GM10847 (cell line): Measurements from ENCODE around the gene COL20A1.

Source experiments
- POLR2A ChIP-seq: IDR thresholded peaks from 2 replicates; pipeline ENCODE4 v1.6.1; 2011; ENCODE audit not compliant: insufficient read length; ENCODE audit errors: extremely low read depth

Gene COL20A1

GRCh38 chr20:63326314-63327230 is 33.6 kb downstream of the COL20A1 start:
- no peak for TF ChIP-seq POLR2A

- TF ChIP-seq POLR2A, result no peak
Observed at GRCh38 chr20:63327231-63327745, 34.3 kb downstream of the COL20A1 start.

GRCh38 chr20:63328026-63328700 is 35.2 kb downstream of the COL20A1 start:
- TF ChIP-seq POLR2A, result no peak

GRCh38 chr20:63328718-63329275 is 35.8 kb downstream of the COL20A1 start:
- no peak for TF ChIP-seq POLR2A

GRCh38 chr20:63329331-63330083 is 36.5 kb downstream of the COL20A1 start:
- no peak for TF ChIP-seq POLR2A

- TF ChIP-seq POLR2A, result no peak
Observed at GRCh38 chr20:63330084-63330760, 37.2 kb downstream of the COL20A1 start.

GRCh38 chr20:63330940-63331339 is 38.0 kb downstream of the COL20A1 start:
- no peak for TF ChIP-seq POLR2A

- TF ChIP-seq POLR2A, result no peak
Observed at GRCh38 chr20:63331741-63332400, 38.9 kb downstream of the COL20A1 start.

- no peak for TF ChIP-seq POLR2A
Observed at GRCh38 chr20:63332488-63333240, 39.7 kb downstream of the COL20A1 start.

GRCh38 chr20:63333241-63333836 is 40.4 kb downstream of the COL20A1 start:
- no peak for TF ChIP-seq POLR2A

GRCh38 chr20:63334356-63334755 is 41.4 kb downstream of the COL20A1 start:
- no peak for TF ChIP-seq POLR2A

GRCh38 chr20:63335711-63336110 is 42.7 kb downstream of the COL20A1 start:
- TF ChIP-seq POLR2A, result no peak

GRCh38 chr20:63336232-63336752 is 43.3 kb downstream of the COL20A1 start:
- no peak for TF ChIP-seq POLR2A
